A549 treated with DMSO at 1 μM for 4 hours (cell line): ENCODE results near the gene KCNQ4. TPM values are rescaled to one million over a fixed set of nuclear protein-coding genes. Genes with fewer than 3 reads are reported as not detected.

Source experiments
- total RNA-seq: library from RNA; stranded (reverse); fragments of 200-300 nt; extraction: Qiagen RNA extraction; gene quantifications from 5 replicates; pipeline ENCODE4 v1.2.3, GENCODE V29; 2022; ENCODE audit warnings: low read depth

KCNQ4 gene
- 0.17 to 0.25 TPM (median 0.17 TPM) in 5 replicates for total RNA-seq

GRCh38 chr1:40783001-40783905 lies at the start of gene KCNQ4:
Gene KCNQ4, plus strand, starts transcription at chr1:40783787. Its CDS starts 307 bp downstream, at chr1:40784094.

GRCh38 chr1:40862008-40862863 lies 78.6 kb downstream of the KCNQ4 start, which contains the start of gene CITED4:
Gene CITED4, minus strand, starts transcription at chr1:40862363. Its CDS starts 236 bp downstream, at chr1:40862127.

Other genes with a start within 250 kb of the KCNQ4 start
- 0.66 to 1.3 TPM (median 0.99 TPM) in 5 replicates for gene RIMS3, start 118.1 kb upstream of the KCNQ4 start, total RNA-seq
- 33.6 to 42.5 TPM (median 40.0 TPM) in 5 replicates for gene NFYC, start 92.1 kb upstream of the KCNQ4 start, total RNA-seq
- 26.1 to 53.1 TPM (median 44.1 TPM) in 5 replicates for gene CITED4, start 78.6 kb downstream of the KCNQ4 start, total RNA-seq
- gene CTPS1, start 195.9 kb downstream of the KCNQ4 start, total RNA-seq = 84.9 to 114 TPM (median 93.2 TPM) in 5 replicates
- 0.03 to 0.07 TPM (median 0.06 TPM) in 3 of 5 replicates, not detected in the others for gene SLFNL1, start 237.9 kb downstream of the KCNQ4 start, total RNA-seq